Kidney (tissue), 14 donors: ENCODE measurements around the gene FGFR1OP2. TPM values are rescaled to one million over a fixed set of nuclear protein-coding genes. Genes with fewer than 3 reads are reported as not detected.
"Not testable (repeated sequence)": the region's sequence is repeated elsewhere in the genome, so short reads cannot be mapped to it uniquely, and the experiment has no call there.

ENCODE experiments used
- DNase-seq, 5 donors: peaks; one replicate each; pipeline ENCODE4 v3.0.0-alpha.2; 2013 to 2020
- FAIRE-seq: peaks from 2 replicates; lab custom pipeline; 2012; peaks lifted over from hg19 to GRCh38; lab: Jason Lieb, UNC
- H3K27ac ChIP-seq, 2 donors: one replicate each; pipeline ENCODE4 v1.7.0; 2013; ENCODE audit warnings: low read depth in 2 of 2, low read length in 2 of 2, inconsistent platforms in 1 of 2
- H3K27me3 ChIP-seq: one replicate; pipeline ENCODE4 v1.7.1; 2013; ENCODE audit warnings: low read length, inconsistent platforms; ENCODE audit not compliant: control insufficient read depth, insufficient read depth
- H3K36me3 ChIP-seq, 3 donors: one replicate each; pipeline versions ENCODE4 v1.7.0 to v1.7.1; 2013; ENCODE audit warnings: low read length in 3 of 3, control low read depth in 1 of 3, inconsistent platforms in 1 of 3; ENCODE audit not compliant: insufficient read depth in 3 of 3, control insufficient read depth in 2 of 3
- H3K4me1 ChIP-seq, 3 donors: one replicate each; pipeline versions ENCODE4 v1.7.0 to v1.7.1; 2013; ENCODE audit warnings: low read length in 3 of 3, inconsistent platforms in 1 of 3, low read depth in 1 of 3; ENCODE audit not compliant: control insufficient read depth in 2 of 3, insufficient read depth in 2 of 3
- H3K4me3 ChIP-seq, 3 donors: one replicate each; pipeline versions ENCODE4 v1.7.0 to v1.8.1; 2013; ENCODE audit warnings: low read length in 3 of 3, control low read depth in 1 of 3, inconsistent platforms in 1 of 3
- H3K9ac ChIP-seq, 3 donors: one replicate each; pipeline versions ENCODE4 v1.7.0 to v1.7.1; 2013; ENCODE audit warnings: low read length in 3 of 3, control low read depth in 1 of 3, inconsistent platforms in 1 of 3
- H3K9me3 ChIP-seq, 3 donors: one replicate each; pipeline versions ENCODE4 v1.7.0 to v1.7.1; 2013; ENCODE audit warnings: low read length in 3 of 3, control low read depth in 1 of 3, inconsistent platforms in 1 of 3; ENCODE audit not compliant: control insufficient read depth in 2 of 3, insufficient read depth in 1 of 3
- CTCF ChIP-seq: IDR thresholded peaks from 3 replicates; pipeline ENCODE4 v1.5.1; 2012; ENCODE audit warnings: mild to moderate bottlenecking, moderate library complexity, borderline replicate concordance; ENCODE audit not compliant: insufficient read depth; ENCODE audit errors: extremely low read depth
- intact Hi-C: fragments of 100-400 bp; cut with DNase I; formaldehyde crosslinking; loops from one replicate; pipeline ENCODE4 v1.11.1; 2022
- polyA plus RNA-seq: library from polyadenylated mRNA; stranded (reverse); fragments of 350-450 nt; fragmentation: Illumina TruSeq; extraction: RNeasy Lipid Tissue Mini Kit (QIAGEN cat#74804); gene quantifications from one replicate; pipeline ENCODE4 v1.2.3, GENCODE V29; 2014; ENCODE audit warnings: low read depth, low replicate concordance; ENCODE audit not compliant: insufficient read depth
- total RNA-seq: library from RNA; stranded (reverse); fragmentation: NEBNext Ultra II Directional; extraction: Animal tissue kit (Norgen Biotek cat#: 25700); gene quantifications from one replicate; pipeline ENCODE4 v1.2.1, GENCODE V29; 2021
- donor health status: control.
- donor health status: control.
- donor health status: control.
- donor health status: control.
- donor health status: control.
- donor health status: DM: yes; HTN: yes; CAD: no.
- donor health status: Normal renal cell carcinoma (clear cell type).

The FGFR1OP2 gene
- total and polyA plus RNA-seq, 2 donors from 2014 or later, result 28.6 to 47.1 TPM

DNA sequence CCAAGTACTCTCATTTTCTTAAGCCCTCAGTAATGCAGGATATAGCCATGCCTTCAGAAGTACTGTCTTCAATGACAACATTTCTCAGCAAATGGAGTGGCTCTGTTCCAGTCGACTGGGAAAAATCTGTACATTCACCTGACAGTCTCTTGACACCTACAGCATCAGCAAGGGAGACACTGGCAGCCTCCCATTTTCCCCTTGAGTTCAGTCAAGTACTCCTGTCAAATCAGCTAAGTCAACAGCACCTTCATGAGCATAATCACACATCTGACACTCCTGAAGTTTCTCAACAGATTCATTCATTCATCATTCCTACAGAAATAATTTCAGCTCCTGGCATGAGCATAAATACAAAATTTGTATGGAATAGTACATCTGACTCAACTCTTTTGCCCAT lies 46.6 kb upstream of the FGFR1OP2 start:
- no peak for TF ChIP-seq CTCF
- intact Hi-C loops, result no loop called here
- no peaks in the 10 kb centered on the region for H3K27me3 ChIP-seq
- H3K9me3 ChIP-seq, result no peaks in the 10 kb centered on the region
- H3K4me1 ChIP-seq, result no peaks in the 10 kb centered on the region
- H3K9ac ChIP-seq, result no peak overlapping the region
- DNase-seq (no peak), FAIRE-seq (no peak)
- H3K4me3 ChIP-seq, result no peak overlapping the region
- H3K27ac ChIP-seq, result no peak overlapping the region
- H3K36me3 ChIP-seq, result peaks cover 0 to 2% (median 0%) of the 10 kb centered on the region in 3 donors

DNA sequence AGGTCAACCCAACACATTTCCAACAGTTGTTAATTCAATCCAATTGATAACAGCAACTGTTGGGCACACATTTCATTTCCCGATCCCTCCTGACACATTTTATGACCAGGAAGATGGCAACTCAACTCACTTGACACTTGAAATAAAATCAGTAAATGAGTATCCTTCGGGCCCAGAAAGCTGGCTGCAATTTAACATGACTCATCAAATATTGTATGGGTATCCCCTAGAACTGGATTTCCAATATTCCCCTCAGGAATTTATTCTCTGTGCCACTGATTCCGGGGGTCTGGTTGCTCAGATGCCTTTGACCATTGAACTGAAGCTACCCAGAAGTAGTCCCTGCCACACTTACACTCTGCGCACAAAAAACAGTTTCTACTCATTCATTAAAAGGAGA lies 42.6 kb upstream of the FGFR1OP2 start:
- Histone ChIP-seq H3K4me3 (no peak overlapping the region), H3K9me3 (no peaks in the 10 kb centered on the region), H3K4me1 (no peaks in the 10 kb centered on the region), H3K9ac (no peak overlapping the region), H3K36me3 (peaks cover 0 to 4% (median 2%) of the 10 kb centered on the region in 3 donors), H3K27me3 (no peaks in the 10 kb centered on the region), H3K27ac (no peak overlapping the region)
- intact Hi-C loops, result no loop called here
- FAIRE-seq (no peak), DNase-seq (no peak)
- no peak for TF ChIP-seq CTCF

- Histone ChIP-seq H3K9me3 (no peaks in the 10 kb centered on the region), H3K36me3 (peaks cover 0 to 4% (median 2%) of the 10 kb centered on the region in 3 donors), H3K9ac (no peak overlapping the region), H3K4me1 (no peaks in the 10 kb centered on the region), H3K27me3 (no peaks in the 10 kb centered on the region), H3K4me3 (no peak overlapping the region), H3K27ac (no peak overlapping the region)
- TF ChIP-seq CTCF, result no peak
- FAIRE-seq (no peak), DNase-seq (no peak)
- intact Hi-C loops, result no loop called here
Measured at GRCh38 chr12:26896913-26897312, 41.4 kb upstream of the FGFR1OP2 start.

DNA sequence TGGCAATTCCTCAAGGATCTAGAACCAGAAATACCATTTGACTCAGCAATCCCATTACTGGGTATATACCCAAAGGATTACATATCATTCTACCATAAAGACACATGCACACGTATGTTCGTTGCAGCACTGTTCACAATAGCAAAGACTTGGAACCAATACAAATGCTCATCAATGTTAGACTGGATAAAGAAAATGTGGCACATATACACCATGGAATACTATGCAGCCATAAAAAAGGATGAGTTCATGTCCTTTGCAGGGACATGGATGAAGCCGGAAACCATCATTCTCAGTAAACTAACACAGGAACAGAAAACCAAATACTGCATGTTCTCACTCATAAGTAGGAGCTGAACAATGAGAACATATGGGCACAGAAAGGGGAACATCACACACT lies 34.9 kb upstream of the FGFR1OP2 start:
- H3K36me3 ChIP-seq, intact Hi-C loops, H3K27ac ChIP-seq, FAIRE-seq, H3K27me3 ChIP-seq, H3K4me1 ChIP-seq, H3K9ac ChIP-seq, DNase-seq, H3K9me3 ChIP-seq, H3K4me3 ChIP-seq: not testable (repeated sequence)
